Astrocyte of the hippocampus (primary cell): Measurements from ENCODE around the gene TACC2.
"Not testable (repeated sequence)": the region's sequence is repeated elsewhere in the genome, so short reads cannot be mapped to it uniquely, and the experiment has no call there.

Experiments used
- DNase-seq: peaks from one replicate; pipeline ENCODE4 v3.0.0; 2011; ENCODE audit warnings: low read depth, low spot score

The TACC2 gene

GRCh38 chr10:121988361-121989324 is at the start of gene TACC2:
Gene TACC2 (plus strand): TSS chr10:121989163. CDS start chr10:122021982, 32,819 bp downstream.
- no peak for DNase-seq

GRCh38 chr10:121941532-121941931 is 47.4 kb upstream of the TACC2 start:
- no peak for DNase-seq

- peak; percentile 70 for DNase-seq
Measured at GRCh38 chr10:121942749-121943416, 46.1 kb upstream of the TACC2 start.

- no peak for DNase-seq
Measured at GRCh38 chr10:121947343-121948330, 41.3 kb upstream of the TACC2 start.

- no peak for DNase-seq
Measured at GRCh38 chr10:121949049-121949448, 39.9 kb upstream of the TACC2 start.

- no peak for DNase-seq
Measured at GRCh38 chr10:121949451-121949850, 39.5 kb upstream of the TACC2 start.

- peak; percentile 80 for DNase-seq
Measured at GRCh38 chr10:121952226-121952625, 36.7 kb upstream of the TACC2 start.

GRCh38 chr10:121956111-121957061 is 32.6 kb upstream of the TACC2 start:
- DNase-seq, result no peak

GRCh38 chr10:121959671-121960070 is 29.3 kb upstream of the TACC2 start:
- DNase-seq, result no peak

GRCh38 chr10:121961456-121961855 is 27.5 kb upstream of the TACC2 start:
- DNase-seq, result peak; percentile 49

- no peak for DNase-seq
Measured at GRCh38 chr10:121965996-121966395, 23.0 kb upstream of the TACC2 start.

GRCh38 chr10:121969086-121969485 is 19.9 kb upstream of the TACC2 start:
- DNase-seq, result not testable (repeated sequence)

- DNase-seq, result no peak
Measured at GRCh38 chr10:121974019-121974534, 14.9 kb upstream of the TACC2 start.

GRCh38 chr10:121974535-121975294 is 14.2 kb upstream of the TACC2 start, which contains the start of gene NSMCE4A:
Gene NSMCE4A (minus strand): TSS chr10:121975217. CDS start chr10:121975165, 52 bp downstream.
- DNase-seq, result peak; percentile 90

GRCh38 chr10:121975295-121976086 is 13.5 kb upstream of the TACC2 start:
- no peak for DNase-seq

GRCh38 chr10:121976607-121977006 is 12.4 kb upstream of the TACC2 start:
- no peak for DNase-seq

- DNase-seq, result no peak
Measured at GRCh38 chr10:121978511-121978910, 10.5 kb upstream of the TACC2 start.

GRCh38 chr10:121981346-121981745 is 7.6 kb upstream of the TACC2 start:
- DNase-seq, result no peak
